PC-3 (cell line): ENCODE measurements around the gene ZDHHC19.

ENCODE experiments used
- CTCF ChIP-seq: fragments of 300-600 bp; sonication (generic); conservative IDR thresholded peaks from 2 replicates; pipeline ENCODE4 v1.5.1; 2017; ENCODE audit warnings: antibody characterized with exemption, low read depth, mild to moderate bottlenecking, low read length
- EZH2 ChIP-seq: fragments of 300-600 bp; sonication (generic); IDR thresholded peaks from one replicate; pipeline ENCODE4 v1.6.1; 2017; ENCODE audit warnings: antibody characterized with exemption, mild to moderate bottlenecking, low read length; ENCODE audit not compliant: unreplicated experiment
- EZH2phosphoT487 ChIP-seq: fragments of 300-600 bp; sonication (generic); IDR thresholded peaks from 2 replicates; pipeline ENCODE4 v1.6.1; 2018; ENCODE audit warnings: mild to moderate bottlenecking, antibody characterized with exemption, low read length, borderline replicate concordance

- TF ChIP-seq CTCF (no peak), EZH2phosphoT487 (no peak), EZH2 (no peak)
These were observed 35.6 kb upstream of the ZDHHC19 start for GRCh38 chr3:196246612-196247308.
